T-helper 2 cell treated with Interferon-gamma antibody and Interleukin-4, amounts not matched to agents 100 ng/mL and 5 ng/mL, for 36 hours (primary cell): ENCODE data around the gene MYO5C. TPM values are rescaled to one million over a fixed set of nuclear protein-coding genes. Genes with fewer than 3 reads are reported as not detected.
"Not testable (repeated sequence)": the region's sequence is repeated elsewhere in the genome, so short reads cannot be mapped to it uniquely, and the experiment has no call there.

Experiments
- intact Hi-C: fragments of 100-400 bp; cut with micrococcal nuclease; formaldehyde crosslinking; loops from one replicate; pipeline ENCODE4 v1.15.1; 2023
- total RNA-seq: library from RNA; stranded (reverse); gene quantifications from 2 replicates; pipeline ENCODE4 v1.2.3, GENCODE V29; 2022

The MYO5C gene
- total RNA-seq, 1 donor from 2014 or later = 1.2 TPM

DNA sequence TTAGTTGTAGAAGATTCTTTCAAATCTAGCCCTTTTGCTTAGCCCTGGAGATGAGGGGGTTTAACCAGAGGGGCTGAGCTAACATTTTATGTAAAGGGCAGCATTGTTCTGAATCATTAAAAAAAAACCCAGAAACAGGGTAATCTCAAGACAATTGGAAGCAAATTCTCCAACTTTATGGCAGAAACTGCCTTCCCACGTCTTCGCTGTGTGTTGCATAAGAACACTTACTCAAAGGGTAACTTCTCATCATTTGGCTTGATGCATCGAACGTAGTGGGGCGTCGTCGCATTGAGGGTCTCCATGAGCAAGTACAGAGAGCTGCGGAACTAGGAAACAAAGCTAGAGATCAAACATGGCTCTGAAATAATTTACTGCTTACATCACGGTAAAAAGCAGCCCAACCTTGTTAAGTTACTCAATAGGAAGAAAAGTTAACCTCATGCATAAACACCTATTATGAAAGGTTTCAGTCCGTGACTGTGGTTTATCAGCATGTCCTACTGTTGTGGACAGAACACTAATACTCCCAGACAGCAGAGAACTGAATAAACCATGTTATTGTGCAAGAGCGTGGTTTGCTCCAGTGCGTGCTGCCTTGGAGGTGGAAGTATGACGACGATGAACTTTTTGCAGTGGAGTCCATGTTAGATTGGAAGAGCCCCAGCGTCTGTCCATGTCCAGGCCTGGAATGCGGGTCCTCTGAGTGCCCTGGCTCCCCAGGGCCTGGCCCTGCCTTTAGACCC, 48.7 kb downstream of the MYO5C start:
- intact Hi-C loops = no loop called here

DNA sequence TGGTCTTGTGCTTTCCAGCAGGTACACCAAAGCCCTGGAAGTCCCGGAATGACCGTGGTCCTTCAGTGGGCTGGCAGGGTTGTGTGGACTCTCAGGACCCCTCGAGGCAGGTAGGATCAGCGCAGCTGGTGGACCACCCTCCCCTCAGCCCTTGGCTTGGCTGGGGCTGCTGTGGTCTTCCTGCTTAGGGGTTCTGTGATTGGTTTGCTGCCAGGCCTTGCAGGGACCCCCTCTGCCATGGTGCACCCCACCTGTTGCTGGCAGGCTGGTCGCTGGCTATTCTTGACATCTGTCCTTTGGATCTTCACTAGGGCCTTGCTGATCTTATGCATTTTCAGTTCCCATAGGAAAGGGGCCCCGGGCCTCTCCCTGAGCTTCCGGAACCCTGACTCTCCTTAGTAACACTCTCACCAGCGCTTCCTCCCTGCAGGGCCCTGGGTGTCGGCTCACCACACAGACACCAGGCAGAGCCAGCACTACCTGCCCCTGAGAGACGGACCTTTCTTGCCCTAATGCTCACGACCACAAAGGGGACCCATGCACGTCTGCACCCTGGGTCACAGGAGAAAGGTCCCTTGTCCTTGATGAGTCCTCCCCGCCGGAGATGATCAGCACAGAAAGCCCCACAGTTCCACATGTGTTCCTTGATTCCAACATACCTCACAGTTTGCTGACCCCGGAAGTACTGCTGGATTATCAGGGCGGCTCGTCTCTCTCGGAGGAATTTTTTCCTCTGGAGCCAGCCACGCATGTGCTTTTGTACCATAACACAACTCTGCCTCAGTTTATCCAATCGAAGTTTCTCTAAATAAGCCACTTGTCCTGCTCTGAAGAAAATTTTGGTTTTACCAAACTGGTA, 51.7 kb downstream of the MYO5C start:
- intact Hi-C loops = no loop called here

DNA sequence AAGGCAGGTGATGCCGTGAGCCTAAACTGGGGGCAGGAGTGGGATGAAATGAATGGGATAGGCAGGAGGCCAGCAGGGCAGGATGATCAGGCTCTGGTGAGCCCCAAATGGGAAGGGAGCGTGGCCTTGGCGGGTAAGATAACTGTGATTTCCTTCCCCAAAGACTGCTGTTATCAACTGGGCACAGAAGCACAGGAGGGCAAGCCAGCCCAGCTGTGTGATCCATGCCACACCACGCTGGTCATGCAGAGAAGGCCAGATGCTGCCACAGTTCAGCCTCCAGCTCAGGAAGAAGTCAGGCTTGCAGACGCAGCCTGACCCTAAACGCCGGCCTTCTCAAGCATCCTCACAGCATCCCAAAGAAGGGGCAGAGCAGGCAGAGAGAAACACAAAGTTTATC, 52.3 kb downstream of the MYO5C start:
- intact Hi-C loops = no loop called here

DNA sequence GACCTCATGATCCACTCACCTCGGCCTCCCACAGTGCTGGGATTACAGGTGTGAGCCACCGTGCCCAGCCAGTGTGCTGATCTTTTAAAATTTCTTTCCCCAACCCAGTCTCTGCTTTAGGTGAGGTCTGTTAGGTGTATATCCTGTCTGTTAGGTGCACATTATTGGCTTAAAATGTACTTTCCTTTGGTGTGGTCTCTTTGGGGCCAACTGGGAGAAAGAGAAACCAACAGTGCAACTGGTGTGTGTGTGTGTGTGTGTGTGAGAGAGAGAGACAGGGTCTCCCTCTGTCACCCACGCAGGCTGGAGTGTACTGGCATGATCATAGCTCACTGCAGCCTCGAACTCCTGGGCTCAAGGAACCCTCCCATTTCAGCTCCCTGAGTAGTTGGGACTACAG, 54.1 kb downstream of the MYO5C start:
- intact Hi-C loops = no loop called here

DNA sequence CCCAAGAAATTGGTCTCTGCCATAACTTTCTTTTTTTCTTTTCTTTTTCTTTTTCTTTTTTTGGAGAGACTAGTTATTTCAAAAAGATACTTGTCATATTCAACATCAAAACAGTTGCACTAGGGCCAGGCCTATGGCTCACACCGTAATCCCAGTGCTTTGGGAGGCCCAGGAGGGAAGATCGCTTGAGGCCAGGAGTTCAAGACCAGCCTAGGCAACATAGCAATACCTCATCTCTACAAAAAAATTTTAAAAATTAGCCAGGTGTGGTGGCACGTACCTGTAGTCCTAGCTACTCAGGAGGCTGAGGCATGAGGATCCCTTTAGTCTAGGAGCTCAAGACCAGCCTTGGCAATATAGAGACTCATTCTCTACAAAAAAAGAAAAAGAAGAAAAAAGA, 55.4 kb downstream of the MYO5C start:
- intact Hi-C loops = no loop called here

DNA sequence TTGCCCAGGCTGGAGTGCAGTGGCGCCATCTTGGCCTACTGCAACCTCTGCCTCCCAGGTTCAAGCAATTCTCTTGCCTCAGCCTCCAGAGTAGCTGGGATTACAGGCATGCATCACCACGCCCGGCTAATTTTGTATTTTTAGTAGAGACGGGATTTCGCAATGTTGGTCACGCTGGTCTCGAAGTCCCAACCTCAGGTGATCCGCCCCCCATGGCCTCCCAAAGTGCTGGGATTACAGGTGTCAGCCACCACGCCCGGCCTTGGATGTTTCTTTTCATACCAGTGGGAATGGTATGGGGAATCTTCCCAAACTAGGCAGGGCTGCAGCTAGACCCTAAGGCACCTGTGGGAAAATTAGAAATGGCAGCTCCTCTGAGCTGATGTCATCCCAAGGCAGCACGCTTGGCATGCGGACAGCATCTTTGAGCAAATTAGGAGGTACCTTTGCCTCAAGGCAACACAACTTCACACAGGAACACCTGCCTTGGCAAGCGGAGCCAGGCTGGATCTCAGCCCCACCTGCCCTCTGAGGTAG, 56.5 kb downstream of the MYO5C start:
- intact Hi-C loops = not testable (repeated sequence)

DNA sequence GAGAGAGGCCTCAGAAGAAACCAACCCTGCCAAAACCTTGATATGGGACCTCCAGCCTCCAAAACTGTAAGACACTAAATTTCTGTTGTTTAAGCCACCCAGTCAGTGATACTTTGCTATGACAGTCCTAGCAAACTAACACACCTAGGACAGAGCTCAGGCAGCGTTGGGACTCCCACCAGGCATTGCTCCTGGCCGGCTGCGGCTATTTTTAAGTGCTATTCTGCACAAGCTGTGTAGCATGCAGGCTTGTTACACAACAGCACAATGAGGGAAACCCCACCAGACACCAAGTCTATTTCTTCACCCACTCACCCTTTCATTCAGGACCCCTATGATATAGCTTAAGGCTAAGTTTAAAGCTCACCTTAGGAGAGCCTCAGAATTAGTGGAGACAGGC, 57.5 kb downstream of the MYO5C start:
- intact Hi-C loops = no loop called here

DNA sequence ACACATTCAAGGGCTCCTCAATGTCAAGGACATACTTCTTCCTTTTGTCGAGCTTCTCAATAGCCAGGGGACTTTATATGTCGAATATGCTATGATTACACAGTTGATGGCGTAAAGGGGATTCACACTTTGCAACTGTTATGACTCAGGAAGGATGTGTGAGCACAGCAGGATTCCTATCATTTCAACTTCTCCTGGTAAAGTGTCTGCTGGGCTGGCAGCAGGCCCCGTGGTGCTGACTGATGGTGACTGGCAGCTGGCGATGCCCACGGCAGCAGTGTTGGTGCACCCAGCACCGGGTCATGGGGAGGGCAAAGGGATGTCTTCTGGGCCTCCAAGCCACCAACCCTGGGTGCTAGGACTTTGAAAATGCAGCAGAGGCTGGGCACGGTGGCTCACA, 59.6 kb downstream of the MYO5C start:
- intact Hi-C loops = no loop called here

DNA sequence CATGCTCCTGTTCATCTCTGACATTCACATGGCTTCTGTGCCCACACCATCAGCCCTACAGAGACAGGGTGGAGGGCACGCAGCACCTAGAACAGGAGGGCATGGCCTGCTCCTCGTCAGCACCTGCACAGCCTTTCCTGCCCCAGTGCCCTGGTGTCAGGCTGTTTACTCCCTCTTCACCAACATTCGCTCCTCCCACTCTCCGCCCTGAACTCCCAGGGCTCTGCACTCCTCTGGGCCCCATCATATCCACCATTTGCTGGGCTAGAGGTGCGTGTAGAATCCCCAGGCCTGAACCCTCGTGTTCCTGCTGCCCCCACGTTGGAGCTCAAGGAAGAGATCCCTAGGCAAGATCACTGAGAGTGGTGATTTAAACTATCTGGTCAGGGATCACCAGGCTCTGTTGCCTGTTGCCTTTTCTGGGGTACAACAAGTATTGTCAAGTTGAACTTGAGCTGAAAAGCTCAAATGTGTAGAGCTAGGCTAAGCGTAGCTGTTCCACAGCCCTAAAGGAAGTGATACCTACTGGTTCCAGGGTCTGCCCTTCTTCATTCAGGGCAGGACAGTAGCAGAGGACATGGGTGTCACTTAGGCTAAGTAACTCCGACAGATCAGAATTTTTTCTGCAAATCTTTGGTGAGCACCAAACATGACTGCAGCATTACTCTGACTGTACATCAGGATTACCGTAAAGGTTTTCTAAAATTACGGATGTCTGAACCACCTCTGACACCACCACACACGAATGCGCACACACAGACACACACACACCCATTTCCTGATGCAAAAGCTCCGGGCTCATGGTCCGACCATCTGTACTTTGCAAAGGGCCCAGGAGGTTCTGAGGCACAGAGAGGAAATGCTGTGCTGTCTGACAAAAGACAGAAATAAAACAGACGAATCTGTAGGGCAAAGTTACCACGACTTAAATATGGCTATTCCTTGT, 60.7 kb downstream of the MYO5C start:
- intact Hi-C loops = no loop called here

DNA sequence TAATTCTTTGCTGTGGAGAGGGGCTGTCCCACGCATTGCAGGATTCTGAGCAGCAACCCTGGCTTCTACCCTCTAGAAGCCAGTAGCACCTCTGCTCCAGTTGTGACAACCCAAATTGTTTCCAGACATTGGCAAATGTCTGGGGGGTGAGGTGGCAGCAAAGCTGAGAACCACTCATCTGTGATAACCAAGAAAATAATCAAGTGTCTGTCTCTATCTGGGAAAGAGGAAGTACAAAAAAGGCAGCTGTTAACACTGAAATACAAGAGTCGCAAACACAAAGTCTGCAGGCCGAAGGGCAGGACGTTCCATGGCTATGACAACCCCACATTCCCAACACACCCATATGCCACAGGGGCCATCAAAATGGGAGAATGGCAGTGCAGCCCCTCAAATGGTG, 62.2 kb downstream of the MYO5C start:
- intact Hi-C loops = no loop called here

DNA sequence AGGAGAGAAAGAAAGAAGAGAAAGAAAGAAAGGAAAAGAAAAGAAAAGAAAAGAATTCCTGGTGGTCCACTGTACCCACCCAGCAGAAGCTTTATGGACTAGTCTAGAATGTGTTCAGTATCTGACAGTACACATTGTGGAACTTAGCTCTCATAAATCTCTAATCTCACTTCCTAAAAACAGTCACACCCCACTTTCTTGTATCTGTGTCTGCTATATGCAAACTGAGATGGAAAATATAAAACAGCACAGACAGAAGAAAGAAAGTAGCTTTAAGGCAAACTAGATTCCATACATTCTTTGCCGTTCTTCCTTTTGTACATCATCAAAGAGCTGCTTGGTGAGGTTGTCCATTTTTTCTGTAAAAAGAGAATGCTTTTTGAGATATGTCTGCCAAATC, 63.3 kb downstream of the MYO5C start:
- intact Hi-C loops = no loop called here

DNA sequence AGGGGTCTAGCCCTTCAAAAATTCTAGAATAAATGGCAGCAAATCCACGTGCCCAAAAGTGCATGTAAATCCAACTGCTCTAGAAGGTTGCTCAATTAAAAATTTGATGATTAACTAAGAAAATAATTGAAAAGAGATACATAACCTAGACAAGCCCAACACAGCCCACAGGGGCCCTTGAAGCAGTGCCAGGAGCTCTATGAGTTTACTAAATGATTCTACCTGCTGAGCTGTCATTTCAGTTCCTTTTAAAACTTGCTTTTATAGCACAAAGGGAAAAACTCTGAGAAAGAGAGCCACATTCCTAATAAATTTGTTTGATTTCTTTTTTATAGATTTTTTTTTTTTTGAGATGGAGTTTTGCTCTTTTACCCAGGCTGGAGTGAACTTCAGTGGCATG, 65.5 kb downstream of the MYO5C start:
- intact Hi-C loops = no loop called here

DNA sequence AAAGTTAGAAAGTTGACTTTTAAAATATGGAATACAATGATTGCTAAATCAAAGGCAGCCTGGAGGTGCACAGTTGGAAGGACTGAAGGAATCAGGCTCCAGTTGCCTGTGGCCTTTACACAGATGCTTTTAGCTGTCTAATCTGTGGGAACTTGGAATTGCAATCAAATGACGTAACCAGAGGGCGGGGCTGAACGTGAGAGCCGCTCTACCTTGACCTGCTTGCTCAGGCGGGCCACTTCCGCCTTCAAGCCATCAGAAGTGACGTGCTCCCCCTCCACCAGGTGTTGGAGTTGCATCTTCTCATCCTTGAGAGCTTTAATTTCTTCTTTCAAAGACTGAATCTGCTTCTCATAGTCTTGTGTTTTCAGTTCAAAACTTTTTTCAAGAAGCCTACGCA, 66.7 kb downstream of the MYO5C start:
- intact Hi-C loops = no loop called here

DNA sequence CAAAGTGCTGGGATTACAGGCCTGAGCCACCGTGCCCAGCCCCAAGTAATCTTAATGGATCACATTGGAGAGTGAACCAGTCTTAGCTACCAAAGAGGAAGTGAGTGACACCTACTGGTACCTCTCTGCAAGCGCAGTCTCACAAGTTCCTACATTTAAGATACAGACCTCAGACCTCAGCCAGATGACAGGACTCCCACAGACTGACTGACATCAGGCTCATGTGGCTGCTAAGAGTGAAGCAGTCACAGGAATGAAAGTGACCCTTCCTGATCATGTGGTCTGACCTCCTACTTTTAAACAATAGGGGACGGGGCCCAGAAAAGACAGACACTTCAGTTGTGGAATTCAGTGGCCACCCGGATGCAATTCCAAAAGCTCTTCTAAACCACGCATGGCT, 68.1 kb downstream of the MYO5C start:
- intact Hi-C loops = loop anchor here (1.0 kb wide), 3 partner anchors 245 to 339 kb away; partner anchors contain the start of gene LEO1

DNA sequence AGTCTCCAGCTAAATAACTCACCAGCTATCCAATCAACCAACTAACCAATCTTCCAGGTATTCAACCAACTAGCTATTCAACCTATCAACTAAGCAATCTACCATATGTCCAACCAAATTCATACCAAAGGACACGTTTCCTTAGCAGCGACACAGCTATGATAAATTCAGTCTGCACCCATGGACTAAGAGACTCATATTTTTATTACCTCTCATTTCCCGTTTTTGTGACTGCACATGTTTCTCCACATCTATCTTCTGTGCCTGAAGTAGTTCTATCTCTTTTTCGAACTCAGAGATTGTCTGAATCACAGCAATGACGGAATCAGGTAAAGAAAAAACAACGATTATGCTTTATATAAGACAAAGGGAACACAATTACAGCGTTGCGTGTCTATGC, 70.4 kb downstream of the MYO5C start:
- intact Hi-C loops = no loop called here

DNA sequence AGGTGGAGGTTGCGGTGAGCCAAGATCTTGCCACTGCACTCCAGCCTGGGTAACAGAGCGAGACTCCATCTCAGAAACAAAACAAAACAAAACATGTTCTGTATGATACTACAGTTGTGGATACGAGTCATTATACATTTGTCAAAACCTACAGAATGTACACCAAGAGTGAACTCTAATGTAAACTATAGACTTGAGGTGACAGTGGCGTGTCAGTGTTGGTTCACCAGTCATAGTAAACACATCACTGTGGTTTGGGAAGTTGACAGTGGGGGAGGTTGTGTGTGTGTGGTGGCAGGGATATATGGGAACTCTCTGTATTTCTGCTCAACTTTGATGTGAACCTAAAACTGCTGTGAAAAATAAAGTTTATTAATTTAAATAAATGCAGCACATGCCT, 71.4 kb downstream of the MYO5C start:
- intact Hi-C loops = no loop called here

DNA sequence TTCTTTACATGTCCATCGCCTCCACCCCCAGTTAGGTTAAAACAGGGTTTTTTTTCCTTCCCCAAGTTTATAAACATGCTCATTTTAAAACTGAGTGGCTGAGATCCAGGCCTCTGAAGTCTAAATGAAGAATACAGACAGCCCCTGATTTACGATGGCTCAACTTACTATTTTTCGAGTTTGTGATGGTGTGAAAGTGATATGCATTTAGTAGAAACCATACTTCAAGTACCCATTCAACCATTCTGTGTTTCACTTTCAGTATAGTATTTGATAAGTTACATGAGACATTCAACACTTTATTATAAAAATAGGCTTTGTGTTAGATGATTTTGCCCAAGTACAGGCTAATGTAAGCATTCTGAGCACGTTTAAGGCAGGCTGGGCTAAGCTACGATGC, 73.9 kb downstream of the MYO5C start:
- intact Hi-C loops = loop anchor here (2.0 kb wide), 1 partner anchor 41 kb away; no protein-coding TSS in a partner anchor

DNA sequence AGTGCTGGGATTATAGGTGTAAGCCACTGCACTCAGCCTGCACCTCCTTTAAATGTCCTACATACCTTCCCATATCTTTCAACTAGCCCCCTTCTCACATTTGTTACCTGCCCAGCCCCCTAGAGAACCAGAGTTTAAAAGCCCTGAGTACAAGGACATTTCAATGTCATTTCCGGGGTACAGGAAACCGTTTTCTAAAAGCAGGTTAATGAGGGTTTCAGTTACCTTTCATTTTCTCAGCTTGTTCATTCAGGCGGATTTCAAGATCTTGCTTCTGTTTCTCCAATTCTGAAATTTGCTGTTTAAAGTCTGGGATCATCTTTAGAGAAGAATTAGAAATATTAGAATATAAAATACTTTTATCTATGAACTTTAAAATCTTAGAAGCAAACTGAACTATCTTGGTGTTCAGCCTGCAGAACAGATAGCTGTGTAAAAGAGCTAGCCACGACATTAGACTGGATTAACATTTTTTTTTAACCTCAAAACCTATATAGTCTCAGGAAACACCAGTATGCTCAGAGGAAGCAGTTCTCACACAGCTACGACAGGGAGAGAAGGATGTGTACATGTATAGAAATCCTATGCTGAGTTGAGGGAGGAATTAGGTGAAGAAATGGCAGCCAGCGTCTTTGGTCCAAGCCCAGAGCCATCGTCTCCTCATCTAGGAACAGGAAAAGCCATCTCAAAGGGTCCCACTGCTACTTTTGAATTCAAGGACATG, 74.5 kb downstream of the MYO5C start:
- intact Hi-C loops = loop anchor here (2.0 kb wide), 1 partner anchor 40 kb away; no protein-coding TSS in a partner anchor

DNA sequence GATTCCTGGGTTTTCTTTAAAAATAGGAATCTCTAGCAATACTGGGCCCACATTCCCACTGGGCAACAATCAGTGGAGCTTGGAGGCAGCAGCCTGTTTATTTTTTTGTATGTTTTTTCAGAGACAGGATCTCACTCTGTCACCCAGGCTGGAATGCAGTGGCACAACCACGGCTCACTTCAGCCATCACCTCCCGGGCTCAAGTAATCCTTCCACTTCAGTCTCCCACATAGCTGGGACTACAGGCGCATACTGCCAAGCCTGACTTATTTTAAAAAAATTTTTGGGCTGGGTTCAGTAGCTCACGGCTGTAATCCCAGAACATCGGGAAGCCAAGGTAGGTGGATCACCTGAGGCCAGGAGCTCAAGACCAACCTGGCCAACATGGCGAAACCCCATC, 75.4 kb downstream of the MYO5C start:
- intact Hi-C loops = loop anchor here (2.0 kb wide), 1 partner anchor 39 kb away; no protein-coding TSS in a partner anchor

DNA sequence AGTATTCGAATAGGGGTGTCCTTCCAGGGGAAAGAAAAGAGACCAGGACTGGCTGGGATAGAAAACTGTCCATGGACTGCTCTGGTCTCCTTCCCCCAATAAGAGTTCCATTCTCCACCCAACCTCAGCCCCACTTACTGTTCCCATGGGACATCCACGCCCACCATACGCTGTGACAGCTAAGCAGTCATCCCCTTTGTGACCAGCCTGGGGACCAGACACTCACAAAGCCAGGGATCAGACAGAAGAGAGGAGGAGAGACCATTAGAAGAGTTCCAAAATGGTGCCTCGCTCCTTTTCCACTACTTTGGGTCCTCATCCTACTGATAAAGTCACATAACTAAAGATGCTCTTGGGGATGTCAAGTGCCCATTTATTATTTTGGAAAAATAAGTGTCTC, 76.8 kb downstream of the MYO5C start:
- intact Hi-C loops = no loop called here
